HUES48 (cell line): ENCODE measurements around the gene TMEM150B.
A peak's percentile ranks its signal among the peaks of the same experiment; 100 is the strongest.

ENCODE experiments used
- H3K27ac ChIP-seq: one replicate; pipeline ENCODE4 v1.7.0; 2013; ENCODE audit warnings: low read depth, low read length, inconsistent platforms
- H3K27me3 ChIP-seq: 2 replicates; pipeline ENCODE4 v1.6.1; 2013; ENCODE audit warnings: mild to moderate bottlenecking, low read length; ENCODE audit not compliant: control insufficient read depth, insufficient read depth
- H3K36me3 ChIP-seq: 2 replicates; pipeline ENCODE4 v1.6.1; 2013; ENCODE audit warnings: low read length; ENCODE audit not compliant: control insufficient read depth, insufficient read depth
- H3K4me1 ChIP-seq: 2 replicates; pipeline ENCODE4 v1.6.1; 2013; ENCODE audit warnings: mild to moderate bottlenecking, low read length; ENCODE audit not compliant: control insufficient read depth, insufficient read depth
- H3K4me3 ChIP-seq: 2 replicates; pipeline ENCODE4 v1.5.1; 2013; ENCODE audit warnings: mild to moderate bottlenecking, low read depth, low read length
- H3K9ac ChIP-seq: 2 replicates; pipeline ENCODE4 v1.6.1; 2013; ENCODE audit warnings: mild to moderate bottlenecking, low read depth, low read length, moderate library complexity
- H3K9me3 ChIP-seq: 2 replicates; pipeline ENCODE4 v1.6.1; 2013; ENCODE audit warnings: low read length; ENCODE audit not compliant: control insufficient read depth, insufficient read depth

Gene TMEM150B

GRCh38 chr19:55283548-55284377 lies 41.4 kb downstream of the TMEM150B start, which contains the start of gene BRSK1:
TSS of gene BRSK1 (plus strand) at chr19:55283997. CDS start at chr19:55284443, 446 bp downstream.
- Histone ChIP-seq H3K36me3 (peaks cover 12% of the 10 kb centered on the region), H3K27ac (peak within 1 kb of the TSS; percentile 71), H3K4me1 (peaks cover 3% of the 10 kb centered on the region), H3K9ac (no peak within 1 kb of the TSS), H3K4me3 (peak within 1 kb of the TSS; percentile 50), H3K27me3 (no peaks in the 10 kb centered on the region), H3K9me3 (no peaks in the 10 kb centered on the region)

- peak within 1 kb of the TSS; percentile 62; the same call in 1 of the 2 replicates for H3K9ac ChIP-seq
- H3K27me3 ChIP-seq = no peaks in the 10 kb centered on the region
- H3K4me1 ChIP-seq = peaks cover 3% of the 10 kb centered on the region
Measured at GRCh38 chr19:55279770-55280643, 45.1 kb downstream of the TMEM150B start, which contains the start of gene HSPBP1. TSS of gene HSPBP1 (minus strand) at chr19:55280110. CDS start at chr19:55279608, 502 bp downstream.

GRCh38 chr19:55279340-55279739 lies 45.8 kb downstream of the TMEM150B start:
- H3K4me3 ChIP-seq = peak overlapping the region; percentile 93
- peak overlapping the region; percentile 62; the same call in 1 of the 2 replicates for H3K9ac ChIP-seq
- H3K9me3 ChIP-seq = no peaks in the 10 kb centered on the region
- H3K4me1 ChIP-seq = peaks cover 3% of the 10 kb centered on the region
- H3K27me3 ChIP-seq = no peaks in the 10 kb centered on the region
- H3K36me3 ChIP-seq = peaks cover 14% of the 10 kb centered on the region
- peak overlapping the region; percentile 97 for H3K27ac ChIP-seq

More at GRCh38 chr19:55279770-55280643, 45.1 kb downstream of the TMEM150B start, which contains the start of gene HSPBP1:
- H3K27ac ChIP-seq = peak within 1 kb of the TSS; percentile 97
- peaks cover 14% of the 10 kb centered on the region for H3K36me3 ChIP-seq
- H3K9me3 ChIP-seq = no peaks in the 10 kb centered on the region
- H3K4me3 ChIP-seq = peak within 1 kb of the TSS; percentile 93

- Histone ChIP-seq H3K9ac (no peak overlapping the region), H3K9me3 (no peaks in the 10 kb centered on the region), H3K4me1 (peaks cover 3% of the 10 kb centered on the region), H3K27me3 (no peaks in the 10 kb centered on the region), H3K27ac (no peak overlapping the region), H3K36me3 (peaks cover 18% of the 10 kb centered on the region), H3K4me3 (peak overlapping the region; percentile 93)
Measured at GRCh38 chr19:55278391-55279135, 46.6 kb downstream of the TMEM150B start.

- H3K27me3 ChIP-seq = no peaks in the 10 kb centered on the region
- H3K36me3 ChIP-seq = peaks cover 21% of the 10 kb centered on the region
- no peak overlapping the region for H3K4me3 ChIP-seq
- H3K27ac ChIP-seq = no peak overlapping the region
- no peak overlapping the region for H3K9ac ChIP-seq
- no peaks in the 10 kb centered on the region for H3K9me3 ChIP-seq
- peaks cover 3% of the 10 kb centered on the region for H3K4me1 ChIP-seq
Measured at GRCh38 chr19:55277494-55277893, 47.6 kb downstream of the TMEM150B start.

GRCh38 chr19:55276720-55277430 lies 48.3 kb downstream of the TMEM150B start:
- H3K27ac ChIP-seq = no peak overlapping the region

GRCh38 chr19:55275851-55276719 lies 49.1 kb downstream of the TMEM150B start:
- H3K36me3 ChIP-seq = peaks cover 21% of the 10 kb centered on the region
- no peak overlapping the region for H3K27ac ChIP-seq
- H3K4me1 ChIP-seq = peaks cover 3% of the 10 kb centered on the region
- no peak overlapping the region for H3K9ac ChIP-seq
- H3K4me3 ChIP-seq = no peak overlapping the region
- no peaks in the 10 kb centered on the region for H3K9me3 ChIP-seq
- no peaks in the 10 kb centered on the region for H3K27me3 ChIP-seq

More at GRCh38 chr19:55276720-55277430, 48.3 kb downstream of the TMEM150B start:
- H3K36me3 ChIP-seq = peaks cover 21% of the 10 kb centered on the region
- H3K9ac ChIP-seq = no peak overlapping the region
- no peaks in the 10 kb centered on the region for H3K27me3 ChIP-seq
- H3K9me3 ChIP-seq = no peaks in the 10 kb centered on the region
- H3K4me1 ChIP-seq = peaks cover 3% of the 10 kb centered on the region
- no peak overlapping the region for H3K4me3 ChIP-seq

GRCh38 chr19:55273978-55274707 lies 51.0 kb downstream of the TMEM150B start:
- H3K27ac ChIP-seq = no peak overlapping the region
- H3K4me1 ChIP-seq = no peaks in the 10 kb centered on the region; the same call in 1 of the 2 replicates
- peaks cover 21% of the 10 kb centered on the region for H3K36me3 ChIP-seq
- H3K27me3 ChIP-seq = no peaks in the 10 kb centered on the region
- no peaks in the 10 kb centered on the region for H3K9me3 ChIP-seq
- H3K4me3 ChIP-seq = no peak overlapping the region
- H3K9ac ChIP-seq = no peak overlapping the region

- Histone ChIP-seq H3K9ac (no peak overlapping the region), H3K4me1 (no peaks in the 10 kb centered on the region), H3K27me3 (no peaks in the 10 kb centered on the region), H3K9me3 (no peaks in the 10 kb centered on the region), H3K36me3 (peaks cover 17% of the 10 kb centered on the region), H3K27ac (no peak overlapping the region), H3K4me3 (no peak overlapping the region)
Measured at GRCh38 chr19:55272142-55272541, 53.0 kb downstream of the TMEM150B start.
